ENCODE data around the gene SLC35G3.

Gene SLC35G3

DNA sequence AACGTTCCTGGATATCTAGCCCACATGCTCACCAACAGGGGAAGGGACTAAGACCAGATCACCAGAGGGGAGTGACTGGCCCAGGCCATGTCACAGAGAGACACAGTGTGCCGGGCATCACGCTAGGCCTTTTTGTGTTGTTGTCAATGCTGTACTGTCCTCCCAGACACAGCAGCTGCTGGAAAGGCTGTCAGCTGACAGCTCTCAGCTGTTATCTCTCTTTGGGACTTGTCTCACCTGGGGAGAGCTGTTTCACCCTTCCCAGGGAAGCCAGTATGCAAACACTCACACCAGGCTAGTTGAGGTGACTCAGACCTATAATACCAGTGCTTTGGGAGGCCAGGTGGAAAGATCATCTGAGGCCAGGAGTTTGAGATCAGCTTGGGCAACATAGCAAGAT is 27.1 kb downstream of the SLC35G3 start:
- Histone ChIP-seq H3K9ac (ENCODE audit: low read length) (no peak overlapping the region), H3K27me3 (ENCODE audit: low read depth, low read length) (peaks cover 1% of the 10 kb centered on the region; the same call in 1 of the 2 replicates), H3K27ac (ENCODE audit: low read length) (no peak overlapping the region), H3K79me2 (ENCODE audit: low read length) (no peaks in the 10 kb centered on the region), H3K4me3 (ENCODE audit: low read length) (no peak overlapping the region), H3K36me3 (replicated peaks; ENCODE audit: low read depth, low read length) (no peaks in the 10 kb centered on the region), H3K9me3 (ENCODE audit: insufficient read depth, low read length) (no peaks in the 10 kb centered on the region), H3K4me1 (ENCODE audit: low read length) (no peaks in the 10 kb centered on the region), H4K20me1 (ENCODE audit: insufficient read depth, low read length) (no peaks in the 10 kb centered on the region), H2AFZ (ENCODE audit: low read depth, low read length) (no peak overlapping the region), H3K4me2 (ENCODE audit: low read length) (no peak overlapping the region)
- TF ChIP-seq CTCF (IDR thresholded peaks at IDR 0.05; ENCODE audit: low read depth, low read length) (no peak), EZH2phosphoT487 (IDR thresholded peaks at IDR 0.05; ENCODE audit: low read depth) (no peak)

- no peak overlapping the region for H2AFZ ChIP-seq (ENCODE audit: low read depth, low read length)
- peaks cover 6% of the 10 kb centered on the region for H3K27me3 ChIP-seq (ENCODE audit: low read depth, low read length)
- no peaks in the 10 kb centered on the region for H3K36me3 ChIP-seq (replicated peaks; ENCODE audit: low read depth, low read length)
- H3K79me2 ChIP-seq (ENCODE audit: low read length) = no peaks in the 10 kb centered on the region
- no peaks in the 10 kb centered on the region for H3K4me1 ChIP-seq (ENCODE audit: low read length)
- no peak overlapping the region for H3K4me2 ChIP-seq (ENCODE audit: low read length)
- no peak overlapping the region for H3K27ac ChIP-seq (ENCODE audit: low read length)
- H3K9ac ChIP-seq (ENCODE audit: low read length) = no peak overlapping the region
- H4K20me1 ChIP-seq (ENCODE audit: insufficient read depth, low read length) = no peaks in the 10 kb centered on the region
- H3K4me3 ChIP-seq (ENCODE audit: low read length) = no peak overlapping the region
- no peaks in the 10 kb centered on the region for H3K9me3 ChIP-seq (ENCODE audit: insufficient read depth, low read length)
- TF ChIP-seq EZH2phosphoT487 (IDR thresholded peaks at IDR 0.05; ENCODE audit: low read depth) (no peak), CTCF (IDR thresholded peaks at IDR 0.05; ENCODE audit: low read depth, low read length) (no peak)
These were observed 27.7 kb downstream of the SLC35G3 start for GRCh38 chr17:35166526-35166925.

GRCh38 chr17:35164716-35165115 is 29.5 kb downstream of the SLC35G3 start:
- H3K4me3 ChIP-seq (ENCODE audit: low read length) = no peak overlapping the region
- H3K9ac ChIP-seq (ENCODE audit: low read length) = no peak overlapping the region
- H2AFZ ChIP-seq (ENCODE audit: low read depth, low read length) = no peak overlapping the region
- no peaks in the 10 kb centered on the region for H3K36me3 ChIP-seq (replicated peaks; ENCODE audit: low read depth, low read length)
- H3K4me2 ChIP-seq (ENCODE audit: low read length) = no peak overlapping the region
- H3K4me1 ChIP-seq (ENCODE audit: low read length) = no peaks in the 10 kb centered on the region
- H3K27ac ChIP-seq (ENCODE audit: low read length) = no peak overlapping the region
- H3K27me3 ChIP-seq (ENCODE audit: low read depth, low read length) = peaks cover 16% of the 10 kb centered on the region
- TF ChIP-seq EZH2phosphoT487 (IDR thresholded peaks at IDR 0.05; ENCODE audit: low read depth) (no peak), CTCF (IDR thresholded peaks at IDR 0.05; ENCODE audit: low read depth, low read length) (no peak)
- no peaks in the 10 kb centered on the region for H3K79me2 ChIP-seq (ENCODE audit: low read length)
- H4K20me1 ChIP-seq (ENCODE audit: insufficient read depth, low read length) = no peaks in the 10 kb centered on the region
- no peaks in the 10 kb centered on the region for H3K9me3 ChIP-seq (ENCODE audit: insufficient read depth, low read length)

DNA sequence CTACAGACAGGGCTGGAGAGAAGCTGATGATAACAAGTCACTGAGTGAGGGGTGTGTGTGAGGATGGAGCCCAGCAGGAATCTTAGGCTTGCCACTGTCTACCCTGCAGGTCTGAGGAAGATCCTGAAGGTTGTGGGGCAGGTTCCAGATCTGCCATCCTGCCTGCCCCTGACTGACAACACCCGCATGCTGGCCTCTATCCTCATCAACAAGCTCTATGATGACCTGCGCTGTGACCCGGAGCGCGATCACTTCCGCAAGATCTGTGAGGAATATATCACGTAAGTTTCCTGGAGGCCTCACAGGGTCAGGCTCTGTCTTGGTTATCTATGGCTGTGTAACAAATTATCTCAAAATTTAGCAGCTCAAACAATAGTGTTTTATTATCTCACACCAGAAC is 30.3 kb downstream of the SLC35G3 start:
- H3K27me3 ChIP-seq (ENCODE audit: low read depth, low read length) = peaks cover 16% of the 10 kb centered on the region
- no peaks in the 10 kb centered on the region for H3K79me2 ChIP-seq (ENCODE audit: low read length)
- no peaks in the 10 kb centered on the region for H3K4me1 ChIP-seq (ENCODE audit: low read length)
- H3K27ac ChIP-seq (ENCODE audit: low read length) = no peak overlapping the region
- H4K20me1 ChIP-seq (ENCODE audit: insufficient read depth, low read length) = no peaks in the 10 kb centered on the region
- no peaks in the 10 kb centered on the region for H3K36me3 ChIP-seq (replicated peaks; ENCODE audit: low read depth, low read length)
- H3K9ac ChIP-seq (ENCODE audit: low read length) = no peak overlapping the region
- H2AFZ ChIP-seq (ENCODE audit: low read depth, low read length) = no peak overlapping the region
- no peaks in the 10 kb centered on the region for H3K9me3 ChIP-seq (ENCODE audit: insufficient read depth, low read length)
- TF ChIP-seq EZH2phosphoT487 (IDR thresholded peaks at IDR 0.05; ENCODE audit: low read depth) = no peak
- TF ChIP-seq CTCF (IDR thresholded peaks at IDR 0.05; ENCODE audit: low read depth, low read length) = no peak
- no peak overlapping the region for H3K4me3 ChIP-seq (ENCODE audit: low read length)
- H3K4me2 ChIP-seq (ENCODE audit: low read length) = no peak overlapping the region
